K562 (cell line): Measurements from ENCODE around the gene MRPS5.

Experiments
- BRD4 ChIP-seq: fragments of 200-600 bp; sonication (generic); IDR thresholded peaks from 2 replicates; pipeline ENCODE4 v1.6.1; 2017; ENCODE audit warnings: inconsistent platforms
- CHD4 ChIP-seq: fragments of 200-600 bp; sonication (generic); IDR thresholded peaks from 3 replicates; pipeline ENCODE4 v1.6.1; 2012; ENCODE audit warnings: low read depth, mild to moderate bottlenecking, mixed read lengths, low read length, inconsistent platforms; ENCODE audit not compliant: insufficient read depth, insufficient replicate concordance, poor library complexity, severe bottlenecking
- CTCF ChIP-seq, 3 experiments: IDR thresholded peaks in 2 of 3; conservative IDR thresholded peaks in 1 of 3; 2 replicates each; pipeline ENCODE4 v1.5.1; 2011 to 2012; ENCODE audit warnings: low read length in 3 of 3, mild to moderate bottlenecking in 3 of 3, control low read depth in 2 of 3, improper control_type of control experiment in 1 of 3, inconsistent platforms in 1 of 3, low read depth in 1 of 3, mixed read lengths in 1 of 3, moderate library complexity in 1 of 3; ENCODE audit not compliant: insufficient read depth in 2 of 3
- EGR1 ChIP-seq: fragments of 450-650 bp; conservative IDR thresholded peaks from 2 replicates; pipeline ENCODE4 v1.6.1; 2017; ENCODE audit warnings: mild to moderate bottlenecking
- FUS ChIP-seq: fragments of 200-400 bp; formaldehyde crosslinking; optimal IDR thresholded peaks from 2 replicates; pipeline ENCODE3; 2017; ENCODE audit warnings: low read depth, low read length
- GTF2F1 ChIP-seq: IDR thresholded peaks from 2 replicates; pipeline ENCODE4 v1.6.1; 2011; ENCODE audit warnings: low read depth, low read length, improper control_type of control experiment
- HDGF ChIP-seq: fragments of 450-650 bp; IDR thresholded peaks from 2 replicates; pipeline ENCODE4 v1.6.1; 2016
- MEF2A ChIP-seq: IDR thresholded peaks from 2 replicates; pipeline ENCODE4 v1.6.1; 2011; ENCODE audit warnings: low read depth, mild to moderate bottlenecking, low read length, moderate library complexity; ENCODE audit not compliant: control insufficient read depth
- POLR2A ChIP-seq: fragments of 450-650 bp; conservative IDR thresholded peaks from 2 replicates; pipeline ENCODE4 v1.6.1; 2016
- ZEB2 ChIP-seq: fragments of 450-650 bp; IDR thresholded peaks from 2 replicates; pipeline ENCODE4 v1.6.1; 2016
- ZNF561 ChIP-seq: fragments of 450-650 bp; formaldehyde crosslinking; conservative IDR thresholded peaks from 2 replicates; pipeline ENCODE4 v1.4.0; 2020; ENCODE audit warnings: mild to moderate bottlenecking, moderate library complexity

GRCh38 chr2:95073856-95074662 lies 47.5 kb downstream of the MRPS5 start:
- no peak for TF ChIP-seq BRD4
- TF ChIP-seq CHD4 = no peak
- TF ChIP-seq HDGF = no peak
- TF ChIP-seq GTF2F1 = no peak
- TF ChIP-seq ZNF561 (CRISPR knock-in tag) = no peak
- TF ChIP-seq CTCF (IDR thresholded peaks at IDR 0.05 in 2 of 3, conservative IDR thresholded peaks at IDR 0.05 in 1 of 3; ENCODE audit: insufficient read depth in 2 of 3, low read depth in 1 of 3, low read length in 3 of 3) = no peak
- no peak for TF ChIP-seq ZEB2
- TF ChIP-seq POLR2A = no peak
- no peak for TF ChIP-seq EGR1
- TF ChIP-seq FUS = no peak
- no peak for TF ChIP-seq MEF2A
